HUES48 (cell line): ENCODE results near the gene TUBA1A.
A peak's percentile ranks its signal among the peaks of the same experiment; 100 is the strongest.
"Not testable (repeated sequence)": the region's sequence is repeated elsewhere in the genome, so short reads cannot be mapped to it uniquely, and the experiment has no call there.

Source experiments
- H3K27ac ChIP-seq: one replicate; pipeline ENCODE4 v1.7.0; 2013; ENCODE audit warnings: low read depth, low read length, inconsistent platforms
- H3K27me3 ChIP-seq: 2 replicates; pipeline ENCODE4 v1.6.1; 2013; ENCODE audit warnings: mild to moderate bottlenecking, low read length; ENCODE audit not compliant: control insufficient read depth, insufficient read depth
- H3K36me3 ChIP-seq: 2 replicates; pipeline ENCODE4 v1.6.1; 2013; ENCODE audit warnings: low read length; ENCODE audit not compliant: control insufficient read depth, insufficient read depth
- H3K4me1 ChIP-seq: 2 replicates; pipeline ENCODE4 v1.6.1; 2013; ENCODE audit warnings: mild to moderate bottlenecking, low read length; ENCODE audit not compliant: control insufficient read depth, insufficient read depth
- H3K4me3 ChIP-seq: 2 replicates; pipeline ENCODE4 v1.5.1; 2013; ENCODE audit warnings: mild to moderate bottlenecking, low read depth, low read length
- H3K9ac ChIP-seq: 2 replicates; pipeline ENCODE4 v1.6.1; 2013; ENCODE audit warnings: mild to moderate bottlenecking, low read depth, low read length, moderate library complexity
- H3K9me3 ChIP-seq: 2 replicates; pipeline ENCODE4 v1.6.1; 2013; ENCODE audit warnings: low read length; ENCODE audit not compliant: control insufficient read depth, insufficient read depth

The TUBA1A gene

GRCh38 chr12:49200919-49201594 is 12.2 kb upstream of the TUBA1A start:
- Histone ChIP-seq H3K4me3 (peak overlapping the region; percentile 40; the same call in 1 of the 2 replicates), H3K9me3 (no peaks in the 10 kb centered on the region), H3K27ac (peak overlapping the region; percentile 87), H3K4me1 (peaks cover 28% of the 10 kb centered on the region), H3K9ac (peak overlapping the region; percentile 48; the same call in 1 of the 2 replicates), H3K27me3 (no peaks in the 10 kb centered on the region), H3K36me3 (no peaks in the 10 kb centered on the region)

GRCh38 chr12:49198431-49199155 is 9.7 kb upstream of the TUBA1A start:
- Histone ChIP-seq H3K9ac (no peak overlapping the region), H3K4me3 (peak overlapping the region; percentile 3; the same call in 1 of the 2 replicates), H3K9me3 (no peaks in the 10 kb centered on the region), H3K27me3 (no peaks in the 10 kb centered on the region), H3K27ac (peak overlapping the region; percentile 14), H3K4me1 (peaks cover 28% of the 10 kb centered on the region), H3K36me3 (no peaks in the 10 kb centered on the region)

- Histone ChIP-seq H3K36me3 (no peaks in the 10 kb centered on the region), H3K27ac (no peak overlapping the region), H3K4me3 (no peak overlapping the region), H3K4me1 (peaks cover 28% of the 10 kb centered on the region), H3K27me3 (no peaks in the 10 kb centered on the region), H3K9ac (no peak overlapping the region), H3K9me3 (no peaks in the 10 kb centered on the region)
These were observed 8.4 kb upstream of the TUBA1A start for GRCh38 chr12:49197256-49197655.

DNA sequence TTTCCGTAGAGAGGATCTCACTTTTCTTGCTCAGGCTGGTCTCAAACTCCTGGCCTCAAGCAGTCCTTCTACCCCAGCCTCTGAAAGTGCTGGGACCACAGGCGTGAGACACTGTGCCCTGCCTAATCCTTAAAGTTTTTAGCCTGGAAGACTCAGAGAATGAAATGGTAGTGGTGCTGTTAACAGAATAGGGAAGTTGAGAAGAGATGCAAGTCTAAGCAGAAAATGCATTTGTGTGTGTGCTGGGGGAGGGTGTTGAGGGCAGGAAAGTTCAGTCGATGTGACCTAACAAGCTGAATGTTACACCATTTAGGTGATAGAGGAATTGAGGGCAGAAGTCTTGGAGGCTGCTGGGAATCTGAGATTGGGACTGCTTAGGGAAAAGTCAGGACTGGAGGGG is 6.9 kb upstream of the TUBA1A start:
- no peak overlapping the region for H3K4me3 ChIP-seq
- H3K9me3 ChIP-seq, result no peaks in the 10 kb centered on the region
- H3K27ac ChIP-seq, result no peak overlapping the region
- no peaks in the 10 kb centered on the region for H3K36me3 ChIP-seq
- H3K27me3 ChIP-seq, result no peaks in the 10 kb centered on the region
- peaks cover 14% of the 10 kb centered on the region for H3K4me1 ChIP-seq
- no peak overlapping the region for H3K9ac ChIP-seq

DNA sequence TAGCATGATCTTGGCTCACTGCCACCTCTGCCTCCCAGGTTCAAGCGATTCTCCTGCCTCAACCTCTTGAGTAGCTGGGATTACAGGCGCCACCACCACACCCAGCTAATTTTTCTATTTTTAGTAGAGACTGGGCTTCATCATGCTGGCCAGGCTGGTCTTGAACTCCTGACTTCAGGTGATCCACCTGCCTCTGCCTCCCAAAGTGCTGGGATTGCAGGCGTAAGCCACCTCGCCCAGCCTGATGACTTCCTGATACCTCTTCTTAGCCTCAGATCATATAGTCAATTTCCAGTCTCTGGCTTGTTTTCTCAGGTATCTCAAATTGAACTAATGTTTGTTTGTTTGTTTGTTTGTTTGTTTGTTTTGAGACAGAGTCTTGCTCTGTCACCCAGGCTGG is 4.9 kb upstream of the TUBA1A start:
- H3K27ac ChIP-seq, H3K27me3 ChIP-seq: not testable (repeated sequence)
- H3K4me1 ChIP-seq, result peaks cover 13% of the 10 kb centered on the region

GRCh38 chr12:49191498-49191897 is 2.6 kb upstream of the TUBA1A start:
- H3K4me3 ChIP-seq, H3K27me3 ChIP-seq, H3K4me1 ChIP-seq, H3K9me3 ChIP-seq, H3K9ac ChIP-seq, H3K27ac ChIP-seq, H3K36me3 ChIP-seq: not testable (repeated sequence)

More for the DNA sequence above, 4.9 kb upstream of the TUBA1A start:
- H3K9ac ChIP-seq, H3K36me3 ChIP-seq, H3K9me3 ChIP-seq, H3K4me3 ChIP-seq: not testable (repeated sequence)

DNA sequence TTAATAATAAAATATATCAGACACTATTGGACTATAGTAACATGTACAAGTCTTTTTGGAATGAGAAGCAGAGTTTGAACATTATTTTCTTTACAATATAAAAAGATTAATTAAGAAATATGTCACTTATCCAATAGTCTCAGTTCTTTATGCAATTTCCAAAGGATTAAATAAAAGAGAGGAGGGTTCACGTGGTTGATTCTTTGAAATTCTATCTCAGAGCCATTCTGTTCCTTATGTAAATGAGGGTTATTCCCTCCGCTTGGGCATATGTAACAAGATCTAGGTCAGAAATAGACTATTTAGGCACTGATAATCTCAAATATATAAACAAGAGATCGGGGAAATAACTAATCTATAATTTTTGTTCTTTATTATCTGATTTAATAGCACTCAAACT is 2.1 kb upstream of the TUBA1A start:
- no peak overlapping the region for H3K4me3 ChIP-seq
- H3K27ac ChIP-seq, result no peak overlapping the region
- H3K9ac ChIP-seq, result no peak overlapping the region
- no peaks in the 10 kb centered on the region for H3K27me3 ChIP-seq
- no peaks in the 10 kb centered on the region for H3K9me3 ChIP-seq
- H3K4me1 ChIP-seq, result peaks cover 7% of the 10 kb centered on the region; the same call in 1 of the 2 replicates
- peaks cover 10% of the 10 kb centered on the region for H3K36me3 ChIP-seq

DNA sequence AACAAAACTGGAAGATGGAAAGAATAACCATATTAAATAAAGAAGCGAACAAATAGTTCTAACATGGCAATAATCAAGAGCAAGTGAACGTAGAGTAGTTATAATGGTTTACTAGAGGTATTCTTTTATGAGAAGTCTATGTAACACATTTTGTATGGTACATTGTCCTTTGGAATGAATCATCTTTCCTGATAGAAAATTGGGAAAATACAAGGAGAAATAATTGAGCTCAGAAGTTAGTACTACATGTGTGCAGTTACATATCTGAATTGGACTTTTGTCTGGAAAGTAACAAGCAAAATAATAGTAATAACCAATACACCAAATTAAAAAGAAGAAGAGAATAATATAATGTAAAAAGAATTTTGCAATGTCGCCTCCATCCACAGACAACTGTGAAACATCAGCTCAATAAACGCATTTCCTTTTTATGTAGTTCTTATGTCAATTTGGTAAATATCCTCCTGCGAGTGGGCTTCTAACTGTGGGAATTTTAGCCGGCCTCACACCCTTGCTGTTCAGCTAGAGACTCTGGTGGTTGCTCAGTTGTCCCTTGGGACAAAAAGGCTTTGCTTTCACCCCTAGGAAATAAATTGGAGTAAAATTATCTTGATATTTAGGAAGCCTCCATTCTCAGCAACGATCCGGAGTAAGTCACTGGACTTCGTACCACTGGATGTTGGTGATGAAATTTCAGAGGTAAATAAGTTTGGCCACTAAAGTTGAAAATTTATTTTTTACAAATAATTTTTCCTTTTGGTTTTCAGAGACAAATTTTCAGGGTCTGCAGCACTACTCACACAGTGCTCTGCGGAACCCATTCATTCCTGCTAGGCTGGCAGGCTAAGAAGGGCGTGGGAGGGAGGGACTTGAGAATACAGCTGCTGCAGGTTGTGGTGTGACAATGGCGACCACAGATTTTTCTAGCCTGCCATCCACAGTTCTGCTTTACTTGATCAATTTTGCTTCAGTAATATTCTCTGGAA is 1.1 kb upstream of the TUBA1A start:
- Histone ChIP-seq H3K4me1 (peaks cover 7% of the 10 kb centered on the region; the same call in 1 of the 2 replicates), H3K4me3 (peak overlapping the region; percentile 88), H3K27me3 (no peaks in the 10 kb centered on the region), H3K9me3 (no peaks in the 10 kb centered on the region), H3K27ac (no peak overlapping the region), H3K36me3 (peaks cover 17% of the 10 kb centered on the region), H3K9ac (no peak overlapping the region)

- H3K4me3 ChIP-seq, result peak overlapping the region; percentile 88
- H3K4me1 ChIP-seq, result peaks cover 7% of the 10 kb centered on the region; the same call in 1 of the 2 replicates
- peaks cover 26% of the 10 kb centered on the region for H3K36me3 ChIP-seq
- peak overlapping the region; percentile 82 for H3K9ac ChIP-seq
- peak overlapping the region; percentile 96 for H3K27ac ChIP-seq
- H3K27me3 ChIP-seq, result no peaks in the 10 kb centered on the region
- no peaks in the 10 kb centered on the region for H3K9me3 ChIP-seq
These were observed 522 bp downstream of the TUBA1A start for GRCh38 chr12:49188201-49188915.

GRCh38 chr12:49187184-49187583 is 1.7 kb downstream of the TUBA1A start:
- no peak overlapping the region for H3K27ac ChIP-seq
- H3K9ac ChIP-seq, result no peak overlapping the region
- no peaks in the 10 kb centered on the region for H3K27me3 ChIP-seq
- peaks cover 26% of the 10 kb centered on the region for H3K36me3 ChIP-seq
- H3K9me3 ChIP-seq, result no peaks in the 10 kb centered on the region
- H3K4me1 ChIP-seq, result peaks cover 7% of the 10 kb centered on the region; the same call in 1 of the 2 replicates
- H3K4me3 ChIP-seq, result peak overlapping the region; percentile 88
